ENCODE results near the gene DGCR8. TPM values are rescaled to one million over a fixed set of nuclear protein-coding genes. Genes with fewer than 3 reads are reported as not detected.

DGCR8 gene
- total RNA-seq, 1 donor from 2014 or later: 37.6 TPM

GRCh38 chr22:20141186-20142077 lies 61.4 kb downstream of the DGCR8 start:
- intact Hi-C loops (cut with DNase I): no loop called here
- no peak for DNase-seq (ENCODE audit: low spot score)
- peak; percentile 27 for ATAC-seq

DNA sequence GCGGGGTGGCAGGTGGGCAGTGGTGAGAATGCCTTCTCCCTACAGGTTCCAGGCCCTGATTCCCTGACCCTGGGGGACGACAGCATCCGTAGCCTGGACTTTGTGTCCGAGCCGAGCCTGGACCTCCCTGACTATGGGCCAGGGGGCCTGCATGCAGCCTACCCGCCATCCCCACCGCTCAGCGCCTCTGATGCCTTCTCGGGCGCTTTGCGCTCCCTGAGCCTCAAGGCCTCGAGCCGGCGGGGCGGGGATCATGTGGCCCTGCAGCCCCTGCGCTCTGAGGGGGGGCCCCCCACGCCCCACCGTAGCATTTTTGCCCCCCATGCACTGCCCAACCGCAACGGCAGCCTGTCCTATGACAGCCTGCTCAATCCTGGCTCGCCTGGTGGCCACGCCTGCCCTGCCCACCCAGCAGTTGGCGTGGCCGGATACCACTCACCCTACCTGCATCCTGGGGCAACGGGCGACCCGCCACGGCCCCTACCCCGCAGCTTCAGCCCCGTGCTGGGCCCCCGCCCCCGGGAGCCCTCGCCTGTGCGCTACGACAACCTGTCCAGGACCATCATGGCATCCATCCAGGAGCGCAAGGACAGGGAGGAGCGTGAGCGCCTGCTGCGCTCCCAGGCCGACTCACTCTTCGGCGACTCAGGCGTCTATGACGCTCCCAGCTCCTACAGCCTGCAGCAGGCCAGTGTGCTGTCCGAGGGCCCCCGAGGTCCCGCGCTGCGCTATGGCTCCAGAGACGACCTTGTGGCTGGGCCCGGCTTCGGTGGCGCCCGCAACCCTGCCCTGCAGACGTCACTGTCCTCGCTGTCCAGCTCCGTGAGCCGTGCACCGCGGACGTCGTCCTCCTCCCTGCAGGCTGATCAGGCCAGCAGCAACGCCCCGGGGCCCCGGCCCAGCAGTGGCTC lies 62.9 kb downstream of the DGCR8 start:
- DNase-seq (ENCODE audit: low spot score) (no peak), ATAC-seq (no peak)
- intact Hi-C loops (cut with DNase I): no loop called here

DNA sequence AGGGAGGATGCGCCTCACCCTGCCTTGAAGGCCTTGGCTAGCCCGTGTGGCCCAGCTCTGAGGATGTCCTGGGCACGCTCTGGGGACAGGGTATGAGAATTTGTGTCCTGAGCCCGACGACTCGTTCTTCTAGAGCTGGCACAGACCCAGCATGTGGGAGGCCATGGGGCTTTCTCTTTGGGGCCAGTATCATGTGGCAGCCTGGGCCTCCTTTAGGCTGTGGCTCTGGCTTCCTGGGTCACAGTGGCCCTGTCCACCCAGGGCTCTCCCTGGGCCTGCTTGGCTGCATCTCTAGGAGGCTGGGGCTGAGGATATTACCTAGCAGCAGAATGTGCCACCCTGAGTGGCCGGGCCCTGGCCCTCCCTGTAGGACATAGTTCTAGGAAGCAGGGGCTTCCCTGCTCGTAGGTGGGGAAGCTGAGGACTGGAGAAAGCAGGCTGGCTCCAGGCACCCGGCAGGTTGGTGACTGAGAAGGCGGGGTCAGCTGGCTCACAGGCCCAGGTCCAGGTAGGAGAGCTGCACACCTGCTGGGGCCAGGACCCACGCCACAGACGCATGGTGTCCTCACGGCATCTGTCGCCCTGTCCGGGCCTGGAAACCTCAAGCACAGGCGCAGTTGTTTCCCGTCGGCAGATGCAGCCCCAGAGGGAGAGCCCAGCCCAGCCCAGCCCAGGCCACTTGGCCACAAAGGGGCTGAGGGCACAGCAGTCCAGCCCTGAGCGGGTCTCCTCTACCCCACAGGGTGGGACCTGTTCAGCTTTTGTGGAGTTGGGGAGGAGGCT lies 64.0 kb downstream of the DGCR8 start:
- intact Hi-C loops (cut with DNase I): no loop called here
- DNase-seq (ENCODE audit: low spot score) (no peak), ATAC-seq (no peak)

DNA sequence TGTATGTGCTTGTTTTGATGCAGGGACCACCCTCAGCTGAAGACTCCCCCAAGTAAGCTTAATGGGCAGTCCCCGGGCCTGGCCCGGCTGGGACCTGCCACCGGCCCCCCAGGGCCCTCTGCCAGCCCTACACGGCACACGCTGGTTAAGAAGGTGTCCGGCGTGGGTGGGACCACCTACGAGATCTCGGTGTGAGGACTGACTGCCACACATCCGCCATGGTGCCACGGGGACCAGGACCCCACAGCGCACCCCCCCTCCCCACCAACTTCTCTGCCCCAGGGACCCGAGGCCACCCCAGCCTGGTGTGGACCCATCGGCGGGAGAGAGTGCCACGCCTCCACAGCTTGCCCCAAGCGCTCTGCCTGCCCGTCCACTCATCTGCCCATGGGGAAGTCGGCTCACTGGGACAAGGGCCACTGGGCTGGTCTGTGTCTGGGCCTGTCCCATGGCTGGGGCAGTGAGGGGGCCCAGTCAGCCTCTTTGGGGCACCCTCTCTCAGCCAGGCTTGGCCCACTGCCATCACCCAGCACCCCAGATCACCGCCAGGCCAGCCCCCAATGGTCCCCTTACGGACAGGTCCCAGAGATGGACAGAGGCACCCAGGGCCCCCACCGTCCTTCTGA lies 65.3 kb downstream of the DGCR8 start:
- ATAC-seq (no peak), DNase-seq (ENCODE audit: low spot score) (no peak)
- intact Hi-C loops (cut with DNase I): no loop called here

DNA sequence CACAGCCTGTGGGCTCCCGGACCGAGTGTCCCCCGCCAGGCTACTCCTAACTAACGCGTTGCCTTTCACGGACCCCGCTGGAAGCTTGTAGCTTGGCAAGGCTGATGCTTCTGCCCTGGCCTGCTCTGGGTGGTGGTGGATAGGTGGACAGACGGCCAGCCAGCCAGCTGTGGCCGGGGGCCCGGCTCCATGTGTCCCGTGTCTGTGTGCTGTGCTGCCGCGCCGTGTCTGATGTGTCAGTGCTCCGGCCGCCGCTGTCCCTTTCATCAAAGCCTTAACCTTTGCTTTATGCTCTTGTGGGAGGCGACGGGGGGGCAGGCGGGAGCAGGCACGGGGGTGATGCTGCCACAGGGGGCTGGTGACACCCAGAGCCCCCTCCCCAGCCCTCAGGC lies 65.8 kb downstream of the DGCR8 start:
- ATAC-seq: no peak
- no peak for DNase-seq (ENCODE audit: low spot score)
- intact Hi-C loops (cut with DNase I): no loop called here

- ATAC-seq (no peak), DNase-seq (ENCODE audit: low spot score) (no peak)
- intact Hi-C loops (cut with DNase I): no loop called here
Measured at GRCh38 chr22:20146777-20147176, 66.7 kb downstream of the DGCR8 start.

DNA sequence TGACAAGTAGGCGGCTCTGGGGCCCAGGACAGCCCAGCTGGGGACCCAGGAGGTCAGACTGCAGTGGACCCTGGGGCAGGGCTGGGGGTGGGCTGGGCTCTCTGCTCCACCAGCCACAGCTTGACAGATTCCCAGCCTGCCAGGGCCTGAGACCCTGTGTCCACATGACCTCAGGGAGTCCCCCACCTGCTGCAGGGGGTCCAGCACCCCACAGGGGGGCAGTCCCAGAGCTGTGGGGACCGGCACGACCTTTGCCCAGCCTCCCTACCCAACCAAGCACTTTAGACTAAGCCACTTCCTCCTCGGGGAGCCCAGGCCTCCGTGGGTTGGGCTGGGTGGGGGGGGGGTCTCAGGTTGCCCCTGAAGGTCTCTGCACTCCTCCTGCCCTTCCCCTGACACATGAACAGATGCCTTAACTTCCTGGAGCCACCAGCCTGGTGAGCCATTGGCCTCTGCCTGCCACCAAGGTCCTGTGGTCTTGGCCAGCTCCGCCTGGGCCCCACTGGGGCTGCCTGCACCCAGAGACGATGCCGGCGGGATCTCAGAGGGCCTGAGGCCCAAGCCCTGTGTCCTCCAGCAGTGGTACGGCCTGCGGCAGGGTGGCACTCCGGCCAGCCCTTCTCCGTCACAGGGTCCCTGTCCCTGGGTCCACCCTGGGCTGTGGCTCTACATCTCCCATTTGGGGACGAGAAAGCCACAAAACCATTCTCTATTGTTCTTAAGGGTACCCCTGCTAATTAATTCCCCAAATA lies 67.4 kb downstream of the DGCR8 start:
- DNase-seq (ENCODE audit: low spot score) (no peak), ATAC-seq (no peak)
- intact Hi-C loops (cut with DNase I): no loop called here

DNA sequence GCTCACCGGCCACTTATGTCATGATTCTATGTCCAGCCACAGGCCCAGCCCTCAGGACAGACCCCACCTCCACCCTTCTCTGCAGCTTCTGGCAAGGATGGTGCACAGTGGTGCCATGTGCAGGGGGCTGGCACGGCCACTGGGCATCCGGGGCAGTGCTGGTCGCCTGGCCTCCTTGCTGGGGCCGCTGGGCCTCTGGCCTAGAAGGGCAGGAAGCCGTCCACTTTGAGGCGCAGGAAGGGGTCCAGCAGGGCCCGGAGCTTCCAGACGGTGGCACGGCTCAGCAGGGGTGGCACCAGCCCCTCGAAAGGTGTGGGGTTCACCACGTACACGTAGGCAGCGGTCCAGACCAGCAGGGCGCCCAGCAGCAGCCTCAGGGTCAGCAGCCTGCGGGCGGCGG lies 68.4 kb downstream of the DGCR8 start:
- no peak for DNase-seq (ENCODE audit: low spot score)
- intact Hi-C loops (cut with DNase I): no loop called here
- no peak for ATAC-seq

DNA sequence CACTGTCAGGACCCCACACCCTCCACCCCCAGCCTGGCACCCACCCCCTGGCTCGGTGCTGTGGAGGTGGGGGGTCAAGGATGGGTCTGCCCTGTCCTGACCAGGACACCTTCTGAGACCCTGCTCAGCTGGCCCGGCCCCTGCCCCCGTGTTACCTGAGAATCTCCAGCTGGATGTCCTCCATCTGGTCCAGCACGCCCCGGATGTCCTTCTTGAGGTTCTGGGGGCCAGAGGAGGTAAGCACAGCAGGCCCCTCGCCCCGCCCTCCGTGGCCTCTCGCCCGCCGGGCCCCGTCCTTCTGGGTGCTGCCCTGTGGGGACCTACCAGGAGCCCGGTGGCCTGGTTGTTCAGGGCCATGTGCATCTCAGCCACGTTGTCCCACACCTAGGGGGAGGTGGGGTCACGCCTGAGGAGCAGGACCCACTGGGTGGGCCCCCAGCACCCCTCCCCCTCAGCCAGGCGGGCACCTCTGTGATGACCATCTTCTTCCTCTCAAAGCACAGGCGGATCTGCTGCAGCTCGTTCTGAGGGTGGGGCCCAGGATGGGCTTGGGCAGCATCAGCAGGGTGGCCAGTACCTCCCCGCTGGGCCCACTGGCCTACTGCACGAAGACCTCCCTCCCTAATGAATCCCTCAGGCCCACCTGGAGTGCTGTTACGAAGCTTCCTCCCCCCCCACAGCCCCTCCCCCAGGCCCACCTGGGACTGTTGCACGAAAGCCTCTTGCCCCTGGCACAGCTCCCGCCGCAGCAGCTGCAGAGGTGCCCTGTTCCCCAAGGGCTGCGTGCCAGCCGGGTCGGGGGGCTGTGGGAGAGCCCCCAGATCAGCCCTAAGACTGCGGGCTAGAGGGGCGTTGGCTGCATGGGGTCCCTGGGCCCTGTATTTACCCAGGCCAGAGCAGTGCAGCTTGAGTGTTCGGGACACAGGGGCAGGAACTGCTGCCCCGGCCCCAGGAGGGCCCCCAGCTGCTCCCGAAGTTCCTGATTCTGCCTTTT lies 69.5 kb downstream of the DGCR8 start:
- intact Hi-C loops (cut with DNase I): no loop called here
- ATAC-seq (no peak), DNase-seq (ENCODE audit: low spot score) (no peak)

GRCh38 chr22:20150381-20151275 lies 70.6 kb downstream of the DGCR8 start, which contains the start of gene CCDC188:
TSS of gene CCDC188 (minus strand) at chr22:20151055. CDS start at chr22:20150986, 69 bp downstream.
- intact Hi-C loops (cut with DNase I): no loop called here
- ATAC-seq: no peak
- no peak for DNase-seq (ENCODE audit: low spot score)

DNA sequence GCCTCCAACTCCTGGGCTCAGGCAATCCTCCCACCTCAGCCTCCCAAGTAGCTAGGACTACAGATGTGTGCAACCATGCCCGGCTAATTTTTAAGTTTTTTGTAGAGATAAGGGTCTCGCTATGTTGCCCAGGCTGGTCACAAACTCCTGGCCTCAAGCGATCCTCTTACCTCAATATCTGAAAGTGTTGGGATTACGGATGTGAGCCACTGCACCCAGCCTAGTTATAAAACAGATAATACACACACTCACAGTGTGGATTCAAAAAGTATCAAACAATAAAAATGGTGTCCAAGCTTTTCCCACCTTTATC lies 71.2 kb downstream of the DGCR8 start:
- DNase-seq (ENCODE audit: low spot score) (no peak), ATAC-seq (no peak)
- intact Hi-C loops (cut with DNase I): no loop called here

GRCh38 chr22:20152464-20152890 lies 72.4 kb downstream of the DGCR8 start:
- ATAC-seq (no peak), DNase-seq (ENCODE audit: low spot score) (no peak)
- intact Hi-C loops (cut with DNase I): no loop called here

DNA sequence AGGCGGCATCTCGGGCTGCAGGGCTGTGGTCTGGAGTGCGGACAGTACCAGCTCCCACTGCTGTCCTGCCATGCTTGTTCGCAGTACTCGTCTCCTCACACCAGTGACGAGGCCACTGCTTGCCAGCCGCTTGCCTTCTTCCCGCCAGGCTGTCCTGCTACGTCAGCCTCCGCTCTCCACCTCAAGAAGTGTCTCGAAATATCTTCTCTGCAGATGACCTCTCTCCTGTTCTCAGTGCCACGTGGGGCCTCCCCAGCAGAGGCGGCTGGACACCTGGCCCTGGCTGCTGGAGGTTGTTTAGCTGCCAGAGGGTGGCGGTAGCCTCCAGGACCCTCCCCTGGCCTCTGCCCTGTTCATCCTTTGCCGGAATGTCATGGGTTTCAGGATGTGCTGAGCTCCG lies 73.9 kb downstream of the DGCR8 start:
- intact Hi-C loops (cut with DNase I): no loop called here
- ATAC-seq: no peak

GRCh38 chr22:20154602-20155187 lies 74.7 kb downstream of the DGCR8 start:
- intact Hi-C loops (cut with DNase I): loop anchor here (5.0 kb wide), 1 partner anchor 113 kb away; the partner anchor contains the start of gene RTN4R
- no peak for DNase-seq (ENCODE audit: low spot score)
- ATAC-seq: no peak

More for the DNA sequence above, 73.9 kb downstream of the DGCR8 start:
- no peak for DNase-seq (ENCODE audit: low spot score)

GRCh38 chr22:20155330-20156041 lies 75.4 kb downstream of the DGCR8 start:
- intact Hi-C loops (cut with DNase I): loop anchor here (2.0 to 5.0 kb wide), 2 partner anchors 112 to 129 kb away; partner anchors contain the start of gene RTN4R
- ATAC-seq: peak; percentile 81
- peak; percentile 79 for DNase-seq (ENCODE audit: low spot score)
